GM12878 (cell line): ENCODE results near the gene NDUFB11. TPM values are rescaled to one million over a fixed set of nuclear protein-coding genes. Genes with fewer than 3 reads are reported as not detected.

Experiments used
- ATF7 ChIP-seq: fragments of 450-650 bp; IDR thresholded peaks from 2 replicates; pipeline ENCODE4 v1.6.1; 2016; ENCODE audit warnings: low read depth, mild to moderate bottlenecking
- BRCA1 ChIP-seq: IDR thresholded peaks from 2 replicates; pipeline ENCODE4 v1.6.1; 2011; ENCODE audit warnings: low read depth, low read length, improper control_type of control experiment
- CBFB ChIP-seq: IDR thresholded peaks from 2 replicates; pipeline ENCODE4 v1.6.1; 2016; ENCODE audit warnings: antibody characterized with exemption, low read depth
- CEBPB ChIP-seq, 2 experiments: fragments of 150-350 bp in 1 of 2; IDR thresholded peaks; 2 replicates each; pipeline ENCODE4 v1.6.1; 2012 to 2014; ENCODE audit warnings: low read depth in 2 of 2, low read length in 2 of 2, borderline replicate concordance in 1 of 2, inconsistent platforms in 1 of 2
- CHD1 ChIP-seq: IDR thresholded peaks from 2 replicates; pipeline ENCODE4 v1.6.1; 2012; ENCODE audit warnings: low read depth, low read length, improper control_type of control experiment
- EGR1 ChIP-seq, 2 experiments: IDR thresholded peaks; 1 replicate in 1 of 2; 2 replicates in 1 of 2; pipeline ENCODE4 v1.6.1; 2011 to 2012; ENCODE audit warnings: low read depth in 2 of 2, low read length in 2 of 2, borderline replicate concordance in 1 of 2, mild to moderate bottlenecking in 1 of 2, moderate library complexity in 1 of 2
- EP300 ChIP-seq, 2 experiments: fragments of 150-350 bp in 1 of 2; IDR thresholded peaks; 2 replicates each; pipeline ENCODE4 v1.6.1; 2011 to 2012; ENCODE audit warnings: low read depth in 2 of 2, low read length in 2 of 2, borderline replicate concordance in 1 of 2, improper control_type of control experiment in 1 of 2, inconsistent platforms in 1 of 2; ENCODE audit not compliant: control insufficient read depth in 1 of 2
- FOXM1 ChIP-seq: IDR thresholded peaks from 2 replicates; pipeline ENCODE4 v1.6.1; 2012; ENCODE audit warnings: low read depth, mild to moderate bottlenecking, inconsistent platforms, low read length, moderate library complexity
- GABPA ChIP-seq: IDR thresholded peaks from 2 replicates; pipeline ENCODE4 v1.6.1; 2014; ENCODE audit warnings: antibody characterized with exemption, low read depth, mild to moderate bottlenecking, inconsistent platforms
- HDAC6 ChIP-seq: fragments of 200-600 bp; sonication (generic); IDR thresholded peaks from one replicate; pipeline ENCODE4 v1.8.0; 2017; ENCODE audit warnings: antibody characterized with exemption; ENCODE audit not compliant: unreplicated experiment
- IKZF1 ChIP-seq: fragments of 450-650 bp; conservative IDR thresholded peaks from 2 replicates; pipeline ENCODE4 v1.6.1; 2017; ENCODE audit warnings: antibody characterized with exemption, mild to moderate bottlenecking
- IKZF2 ChIP-seq, 2 experiments: fragments of 450-650 bp; IDR thresholded peaks; 2 replicates each; pipeline ENCODE4 v1.6.1; 2017; ENCODE audit warnings: mild to moderate bottlenecking in 2 of 2, moderate library complexity in 2 of 2
- LARP7 ChIP-seq: fragments of 450-650 bp; IDR thresholded peaks from 2 replicates; pipeline ENCODE4 v1.6.1; 2017; ENCODE audit warnings: mild to moderate bottlenecking
- NFYA ChIP-seq: IDR thresholded peaks from 2 replicates; pipeline ENCODE4 v1.6.1; 2011; ENCODE audit warnings: low read depth, mild to moderate bottlenecking, low read length, improper control_type of control experiment, borderline replicate concordance
- NR2F1 ChIP-seq: fragments of 450-650 bp; conservative IDR thresholded peaks from 2 replicates; pipeline ENCODE4 v1.6.1; 2017; ENCODE audit warnings: mild to moderate bottlenecking
- PKNOX1 ChIP-seq: fragments of 450-650 bp; IDR thresholded peaks from 2 replicates; pipeline ENCODE4 v1.6.1; 2016; ENCODE audit warnings: mild to moderate bottlenecking
- POLR2A ChIP-seq: IDR thresholded peaks from 2 replicates; pipeline ENCODE4 v1.6.1; 2011; ENCODE audit warnings: low read depth, mild to moderate bottlenecking, low read length
- RAD51 ChIP-seq: fragments of 450-650 bp; IDR thresholded peaks from 2 replicates; pipeline ENCODE4 v1.6.1; 2016; ENCODE audit warnings: moderate library complexity, mild to moderate bottlenecking, inconsistent platforms
- SUZ12 ChIP-seq: fragments of 200-600 bp; sonication (generic); IDR thresholded peaks from one replicate; pipeline ENCODE4 v1.6.1; 2018; ENCODE audit warnings: antibody characterized with exemption, mild to moderate bottlenecking; ENCODE audit not compliant: unreplicated experiment
- TAF1 ChIP-seq: IDR thresholded peaks from 2 replicates; pipeline ENCODE4 v1.6.1; 2011; ENCODE audit warnings: mild to moderate bottlenecking, low read depth, low read length, borderline replicate concordance
- TCF12 ChIP-seq: IDR thresholded peaks from 2 replicates; pipeline ENCODE4 v1.6.1; 2011; ENCODE audit warnings: low read depth, mild to moderate bottlenecking, low read length
- YY1 ChIP-seq: IDR thresholded peaks from 2 replicates; pipeline ENCODE4 v1.6.1; 2011; ENCODE audit warnings: low read depth, mild to moderate bottlenecking, low read length
- polyA plus RNA-seq, 11 experiments: library from polyadenylated mRNA; depleted of rRNA in 4 of 11; unstranded in 6 of 11; stranded (reverse) in 5 of 11; fragments of >200 nt; fragmentation: Nextera tagmentation in 4 of 11; fragmentation: Illumina TruSeq in 1 of 11; extraction: Ambion mirVana in 4 of 11; extraction: Trizol in 1 of 11; gene quantifications; 1 replicate in 1 of 11; 2 replicates in 10 of 11; pipeline versions ENCODE4 v1.2.1 to v1.2.3, GENCODE V29; 2011 to 2016; ENCODE audit warnings: inconsistent platforms in 2 of 11, missing spikeins in 2 of 11, low read depth in 1 of 11
- total RNA-seq, 4 experiments: library from RNA; depleted of rRNA in 3 of 4; stranded (reverse); fragments of >200 nt in 3 of 4; fragmentation: Illumina TruSeq in 1 of 4; extraction: Trizol in 1 of 4; gene quantifications; 2 replicates each; pipeline versions ENCODE4 v1.2.1 to v1.2.3, GENCODE V29; 2013 to 2021
- TF ChIP-seq, protein P1 (sequence below): fragments of 450-650 bp; IDR thresholded peaks from 2 replicates; pipeline ENCODE4 v1.6.1; 2017; ENCODE audit warnings: mild to moderate bottlenecking, moderate library complexity
- TF ChIP-seq, protein P2 (sequence below): fragments of 450-650 bp; conservative IDR thresholded peaks from 2 replicates; pipeline ENCODE4 v1.6.1; 2017; ENCODE audit warnings: mild to moderate bottlenecking, moderate library complexity

Gene NDUFB11
- total and polyA plus RNA-seq, 10 of the 15 experiments (the other 5 are each of a cell fraction or from before 2014, with no cell fraction given): 16.1 to 202 (median 83.3) TPM

- TF ChIP-seq, protein P1, sequence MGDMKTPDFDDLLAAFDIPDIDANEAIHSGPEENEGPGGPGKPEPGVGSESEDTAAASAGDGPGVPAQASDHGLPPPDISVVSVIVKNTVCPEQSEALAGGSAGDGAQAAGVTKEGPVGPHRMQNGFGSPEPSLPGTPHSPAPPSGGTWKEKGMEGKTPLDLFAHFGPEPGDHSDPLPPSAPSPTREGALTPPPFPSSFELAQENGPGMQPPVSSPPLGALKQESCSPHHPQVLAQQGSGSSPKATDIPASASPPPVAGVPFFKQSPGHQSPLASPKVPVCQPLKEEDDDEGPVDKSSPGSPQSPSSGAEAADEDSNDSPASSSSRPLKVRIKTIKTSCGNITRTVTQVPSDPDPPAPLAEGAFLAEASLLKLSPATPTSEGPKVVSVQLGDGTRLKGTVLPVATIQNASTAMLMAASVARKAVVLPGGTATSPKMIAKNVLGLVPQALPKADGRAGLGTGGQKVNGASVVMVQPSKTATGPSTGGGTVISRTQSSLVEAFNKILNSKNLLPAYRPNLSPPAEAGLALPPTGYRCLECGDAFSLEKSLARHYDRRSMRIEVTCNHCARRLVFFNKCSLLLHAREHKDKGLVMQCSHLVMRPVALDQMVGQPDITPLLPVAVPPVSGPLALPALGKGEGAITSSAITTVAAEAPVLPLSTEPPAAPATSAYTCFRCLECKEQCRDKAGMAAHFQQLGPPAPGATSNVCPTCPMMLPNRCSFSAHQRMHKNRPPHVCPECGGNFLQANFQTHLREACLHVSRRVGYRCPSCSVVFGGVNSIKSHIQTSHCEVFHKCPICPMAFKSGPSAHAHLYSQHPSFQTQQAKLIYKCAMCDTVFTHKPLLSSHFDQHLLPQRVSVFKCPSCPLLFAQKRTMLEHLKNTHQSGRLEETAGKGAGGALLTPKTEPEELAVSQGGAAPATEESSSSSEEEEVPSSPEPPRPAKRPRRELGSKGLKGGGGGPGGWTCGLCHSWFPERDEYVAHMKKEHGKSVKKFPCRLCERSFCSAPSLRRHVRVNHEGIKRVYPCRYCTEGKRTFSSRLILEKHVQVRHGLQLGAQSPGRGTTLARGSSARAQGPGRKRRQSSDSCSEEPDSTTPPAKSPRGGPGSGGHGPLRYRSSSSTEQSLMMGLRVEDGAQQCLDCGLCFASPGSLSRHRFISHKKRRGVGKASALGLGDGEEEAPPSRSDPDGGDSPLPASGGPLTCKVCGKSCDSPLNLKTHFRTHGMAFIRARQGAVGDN: no peak
- TF ChIP-seq CHD1 (0 out of 2 replicates have a peak, but pooled peaks have one; percentile 87), POLR2A (peak; percentile 98), ATF7 (peak; percentile 69; the same call in 1 of the 2 replicates), IKZF2 (IDR thresholded peaks at IDR 0.05) (peak; percentile 19 to 27; a peak in 1 of 4 replicates), HDAC6 (peak; percentile 57), LARP7 (peak; percentile 75; the same call in 1 of the 2 replicates), YY1 (peak; percentile 97), CBFB (peak; percentile 81; the same call in 1 of the 2 replicates), SUZ12 (no peak), NFYA (no peak), GABPA (0 out of 2 replicates have a peak, but pooled peaks have one; percentile 10), IKZF1 (peak; percentile 53), CEBPB (IDR thresholded peaks at IDR 0.05; ENCODE audit: borderline replicate concordance in 1 of 2, low read depth in 2 of 2, low read length in 2 of 2) (no peak), TAF1 (peak; percentile 79; the same call in 1 of the 2 replicates), RAD51 (no peak), BRCA1 (no peak), FOXM1 (peak; percentile 75), PKNOX1 (peak; percentile 38), EGR1 (IDR thresholded peaks at IDR 0.05; ENCODE audit: borderline replicate concordance in 1 of 2, low read depth in 2 of 2, low read length in 2 of 2) (0 out of 3 replicates have a peak, but pooled peaks of 1 of the 2 experiments have one; percentile 24), EP300 (IDR thresholded peaks at IDR 0.05; ENCODE audit: borderline replicate concordance in 1 of 2, control insufficient read depth in 1 of 2, low read depth in 2 of 2, low read length in 2 of 2) (0 out of 4 replicates have a peak, but pooled peaks of 1 of the 2 experiments have one; percentile 29), TCF12 (peak; percentile 19; the same call in 1 of the 2 replicates), NR2F1 (0 out of 2 replicates have a peak, but pooled peaks have one; percentile 9)
- TF ChIP-seq, protein P2, sequence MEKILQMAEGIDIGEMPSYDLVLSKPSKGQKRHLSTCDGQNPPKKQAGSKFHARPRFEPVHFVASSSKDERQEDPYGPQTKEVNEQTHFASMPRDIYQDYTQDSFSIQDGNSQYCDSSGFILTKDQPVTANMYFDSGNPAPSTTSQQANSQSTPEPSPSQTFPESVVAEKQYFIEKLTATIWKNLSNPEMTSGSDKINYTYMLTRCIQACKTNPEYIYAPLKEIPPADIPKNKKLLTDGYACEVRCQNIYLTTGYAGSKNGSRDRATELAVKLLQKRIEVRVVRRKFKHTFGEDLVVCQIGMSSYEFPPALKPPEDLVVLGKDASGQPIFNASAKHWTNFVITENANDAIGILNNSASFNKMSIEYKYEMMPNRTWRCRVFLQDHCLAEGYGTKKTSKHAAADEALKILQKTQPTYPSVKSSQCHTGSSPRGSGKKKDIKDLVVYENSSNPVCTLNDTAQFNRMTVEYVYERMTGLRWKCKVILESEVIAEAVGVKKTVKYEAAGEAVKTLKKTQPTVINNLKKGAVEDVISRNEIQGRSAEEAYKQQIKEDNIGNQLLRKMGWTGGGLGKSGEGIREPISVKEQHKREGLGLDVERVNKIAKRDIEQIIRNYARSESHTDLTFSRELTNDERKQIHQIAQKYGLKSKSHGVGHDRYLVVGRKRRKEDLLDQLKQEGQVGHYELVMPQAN: peak; percentile 49
These were observed 49.1 kb upstream of the NDUFB11 start, which contains the start of gene UBA1 (continued) for GRCh38 chrX:47193475-47194193.
